Measurements from ENCODE around the gene HNF4A.

Gene HNF4A

GRCh38 chr20:44439318-44439717 lies 83.8 kb downstream of the HNF4A start:
- no peak overlapping the region for H3K4me3 ChIP-seq (ENCODE audit: low read depth, low read length)
- no peak for TF ChIP-seq CTCF (IDR thresholded peaks at IDR 0.05; ENCODE audit: borderline replicate concordance, insufficient read depth, low read depth, low read length)

GRCh38 chr20:44442298-44443070 lies 87.0 kb downstream of the HNF4A start:
- no peak overlapping the region for H3K4me3 ChIP-seq (ENCODE audit: low read depth, low read length)
- no peak for TF ChIP-seq CTCF (IDR thresholded peaks at IDR 0.05; ENCODE audit: borderline replicate concordance, insufficient read depth, low read depth, low read length)

GRCh38 chr20:44445742-44446710 lies 90.5 kb downstream of the HNF4A start:
- no peak overlapping the region for H3K4me3 ChIP-seq (ENCODE audit: low read depth, low read length)
- no peak for TF ChIP-seq CTCF (IDR thresholded peaks at IDR 0.05; ENCODE audit: borderline replicate concordance, insufficient read depth, low read depth, low read length)

- no peak for TF ChIP-seq CTCF (IDR thresholded peaks at IDR 0.05; ENCODE audit: borderline replicate concordance, insufficient read depth, low read depth, low read length)
- H3K4me3 ChIP-seq (ENCODE audit: low read depth, low read length), result no peak overlapping the region
Observed at GRCh38 chr20:44447827-44448419, 92.4 kb downstream of the HNF4A start.

- no peak overlapping the region for H3K4me3 ChIP-seq (ENCODE audit: low read depth, low read length)
- TF ChIP-seq CTCF (IDR thresholded peaks at IDR 0.05; ENCODE audit: borderline replicate concordance, insufficient read depth, low read depth, low read length), result peak; percentile 51; the same call in 1 of the 2 replicates
Observed at GRCh38 chr20:44448753-44449546, 93.5 kb downstream of the HNF4A start.

- no peak overlapping the region for H3K4me3 ChIP-seq (ENCODE audit: low read depth, low read length)
- TF ChIP-seq CTCF (IDR thresholded peaks at IDR 0.05; ENCODE audit: borderline replicate concordance, insufficient read depth, low read depth, low read length), result no peak
Observed at GRCh38 chr20:44449864-44450263, 94.4 kb downstream of the HNF4A start.

Data from GM12875 (cell line).